ENCODE measurements around the gene IL13.
A peak's percentile ranks its signal among the peaks of the same experiment; 100 is the strongest.

IL13 gene

DNA sequence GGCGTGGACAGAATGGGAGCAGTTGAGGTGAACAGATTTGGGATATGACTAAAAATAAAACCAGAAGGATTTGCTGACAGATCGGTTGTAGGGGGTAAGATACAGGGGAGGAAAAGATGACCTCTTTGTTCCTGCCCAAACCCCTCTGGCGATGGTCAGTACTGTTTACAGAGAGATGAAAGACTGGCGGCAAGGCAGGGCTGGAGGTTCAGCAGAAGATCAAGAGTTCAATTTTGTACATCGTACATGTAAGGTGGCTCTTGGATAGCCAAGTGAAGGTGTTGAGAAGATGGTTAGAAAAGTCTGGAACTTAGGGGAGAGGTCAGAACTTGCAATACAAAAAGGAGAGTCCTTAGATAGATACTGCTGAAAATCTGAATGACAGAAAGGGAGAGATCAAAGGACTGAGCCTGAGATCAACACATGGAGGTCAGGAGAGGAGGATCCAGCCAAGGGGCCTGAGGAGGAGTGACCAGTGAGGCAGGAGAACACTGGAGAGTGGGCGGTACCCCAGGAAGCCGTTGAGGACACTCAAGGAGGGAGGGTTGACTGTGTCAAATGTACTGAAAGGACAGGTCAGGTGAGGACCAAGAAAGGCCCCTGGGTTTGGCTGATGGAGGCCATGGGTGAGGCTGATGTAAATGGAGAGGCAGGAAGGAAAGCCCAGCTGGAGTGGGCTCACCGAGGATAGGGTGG lies 23.0 kb downstream of the IL13 start:
- no peak overlapping the region for H2AFZ ChIP-seq (ENCODE audit: low read length)
- H2BK120ac ChIP-seq (ENCODE audit: low read depth, low read length) = no peak overlapping the region
- H3K36me3 ChIP-seq (replicated peaks in 1 of 2; ENCODE audit: control insufficient read depth in 2 of 2, insufficient read depth in 2 of 2, low read length in 2 of 2) = no peaks in the 10 kb centered on the region
- no peak overlapping the region for H2BK12ac ChIP-seq (ENCODE audit: low read length)
- H3K18ac ChIP-seq (ENCODE audit: low read length) = no peak overlapping the region
- H3K9ac ChIP-seq (ENCODE audit: low read depth, low read length, poor library complexity) = no peak overlapping the region
- no peaks in the 10 kb centered on the region for H3K9me3 ChIP-seq (replicated peaks in 1 of 2; ENCODE audit: control insufficient read depth in 2 of 2, insufficient read depth in 1 of 2, low read depth in 1 of 2, low read length in 2 of 2)
- DNase-seq (ENCODE audit: low spot score) = no peak
- no peak overlapping the region for H4K91ac ChIP-seq (ENCODE audit: low read depth, low read length, poor library complexity)
- no peaks in the 10 kb centered on the region for H3K79me1 ChIP-seq (ENCODE audit: low read depth, low read length)
- no peak overlapping the region for H2AK5ac ChIP-seq (ENCODE audit: low read depth, low read length)
- no peak overlapping the region for H2BK15ac ChIP-seq (ENCODE audit: low read length)
- H3K27ac ChIP-seq (replicated peaks; ENCODE audit: low read length) = no peak overlapping the region
- H4K8ac ChIP-seq (ENCODE audit: low read depth, low read length) = peak overlapping the region; percentile 50
- no CpG with 5 or more reads among the region's 8 CpGs for WGBS, 2 donors (ENCODE audit: extremely low coverage in 2 of 2, insufficient read length in 2 of 2, insufficient replicate concordance in 1 of 2)
- peaks cover 0 to 3% (median 0%) of the 10 kb centered on the region in 3 experiments for H3K27me3 ChIP-seq (ENCODE audit: control insufficient read depth in 3 of 3, insufficient read depth in 3 of 3, low read depth in 1 of 3, low read length in 3 of 3)
- no peak overlapping the region for H3K4me3 ChIP-seq (ENCODE audit: low read length in 2 of 2)
- H3K14ac ChIP-seq (ENCODE audit: low read length) = no peak overlapping the region
- H3K4me1 ChIP-seq (ENCODE audit: control insufficient read depth in 2 of 2, insufficient read depth in 1 of 2, low read depth in 1 of 2, low read length in 2 of 2) = peaks cover 0 to 2% of the 10 kb centered on the region in 2 donors
- H3K23ac ChIP-seq (ENCODE audit: low read depth, low read length, poor library complexity) = peak overlapping the region; percentile 27
- no peak overlapping the region for H3K4ac ChIP-seq (ENCODE audit: low read length)
- H2BK5ac ChIP-seq (ENCODE audit: low read length) = no peak overlapping the region
- no peak overlapping the region for H3K4me2 ChIP-seq (ENCODE audit: insufficient read depth, low read length, poor library complexity, severe bottlenecking)

DNA sequence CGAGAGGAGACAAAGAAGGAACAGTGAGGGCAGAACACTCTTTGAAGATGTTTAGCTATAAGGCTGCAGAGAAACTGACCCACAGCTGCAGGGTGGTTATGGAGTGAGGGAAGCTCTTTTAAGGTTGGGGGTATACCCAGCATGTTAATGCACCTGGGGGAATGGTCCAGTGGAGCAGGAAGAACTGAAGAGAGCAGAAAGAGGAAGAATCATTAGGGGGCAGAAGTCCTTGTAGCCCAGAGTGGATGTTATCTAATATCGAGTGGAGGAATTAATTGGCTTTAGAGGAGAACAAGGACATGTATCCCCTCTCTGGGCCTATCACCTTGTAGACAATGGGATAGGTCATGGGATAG lies 23.5 kb downstream of the IL13 start:
- Histone ChIP-seq H2BK120ac (ENCODE audit: low read depth, low read length) (no peak overlapping the region), H3K36me3 (replicated peaks in 1 of 2; ENCODE audit: control insufficient read depth in 2 of 2, insufficient read depth in 2 of 2, low read length in 2 of 2) (no peaks in the 10 kb centered on the region), H3K27ac (replicated peaks; ENCODE audit: low read length) (no peak overlapping the region), H4K91ac (ENCODE audit: low read depth, low read length, poor library complexity) (no peak overlapping the region), H3K27me3 (ENCODE audit: control insufficient read depth in 3 of 3, insufficient read depth in 3 of 3, low read depth in 1 of 3, low read length in 3 of 3) (no peaks in the 10 kb centered on the region), H3K14ac (ENCODE audit: low read length) (no peak overlapping the region), H2BK15ac (ENCODE audit: low read length) (no peak overlapping the region), H3K9ac (ENCODE audit: low read depth, low read length, poor library complexity) (no peak overlapping the region), H2BK5ac (ENCODE audit: low read length) (no peak overlapping the region), H3K79me1 (ENCODE audit: low read depth, low read length) (no peaks in the 10 kb centered on the region), H3K23ac (ENCODE audit: low read depth, low read length, poor library complexity) (no peak overlapping the region), H3K9me3 (replicated peaks in 1 of 2; ENCODE audit: control insufficient read depth in 2 of 2, insufficient read depth in 1 of 2, low read depth in 1 of 2, low read length in 2 of 2) (no peaks in the 10 kb centered on the region), H4K8ac (ENCODE audit: low read depth, low read length) (no peak overlapping the region), H2AFZ (ENCODE audit: low read length) (no peak overlapping the region), H2BK12ac (ENCODE audit: low read length) (no peak overlapping the region), H3K4me3 (ENCODE audit: low read length in 2 of 2) (no peak overlapping the region), H3K4me2 (ENCODE audit: insufficient read depth, low read length, poor library complexity, severe bottlenecking) (no peak overlapping the region), H3K4ac (ENCODE audit: low read length) (no peak overlapping the region), H3K4me1 (ENCODE audit: control insufficient read depth in 2 of 2, insufficient read depth in 1 of 2, low read depth in 1 of 2, low read length in 2 of 2) (peaks cover 0 to 2% of the 10 kb centered on the region in 2 donors), H2AK5ac (ENCODE audit: low read depth, low read length) (no peak overlapping the region), H3K18ac (ENCODE audit: low read length) (no peak overlapping the region)
- no CpG with 5 or more reads among the region's 2 CpGs for WGBS, 2 donors (ENCODE audit: extremely low coverage in 2 of 2, insufficient read length in 2 of 2, insufficient replicate concordance in 1 of 2)
- DNase-seq (ENCODE audit: low spot score) = no peak

DNA sequence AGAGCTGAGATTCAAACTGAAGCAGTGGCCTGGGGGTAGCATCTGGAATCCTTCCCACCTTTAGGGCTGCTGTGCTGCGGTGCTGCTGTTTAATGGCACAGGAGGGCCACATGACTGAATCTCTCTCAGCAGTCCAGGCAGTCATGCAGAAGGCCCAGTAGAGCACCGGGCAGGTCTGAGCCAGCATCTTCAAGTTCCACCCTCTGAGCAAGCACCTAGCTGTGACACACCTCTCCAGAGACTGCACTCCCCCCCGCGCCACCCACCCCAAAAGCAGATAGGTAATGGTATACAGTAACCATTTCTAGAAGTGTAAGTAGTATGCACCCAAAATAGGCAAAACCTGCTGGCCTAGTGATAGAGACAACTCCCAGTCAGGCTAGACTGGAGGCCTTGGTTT lies 24.0 kb downstream of the IL13 start:
- H2BK120ac ChIP-seq (ENCODE audit: low read depth, low read length) = no peak overlapping the region
- H3K4ac ChIP-seq (ENCODE audit: low read length) = no peak overlapping the region
- whole genome bisulfite sequencing, 2 donors (ENCODE audit: extremely low coverage in 2 of 2, insufficient read length in 2 of 2, insufficient replicate concordance in 1 of 2) = no CpG with 5 or more reads among the region's 4 CpGs
- H3K36me3 ChIP-seq (replicated peaks in 1 of 2; ENCODE audit: control insufficient read depth in 2 of 2, insufficient read depth in 2 of 2, low read length in 2 of 2) = no peaks in the 10 kb centered on the region
- H4K91ac ChIP-seq (ENCODE audit: low read depth, low read length, poor library complexity) = no peak overlapping the region
- H3K79me1 ChIP-seq (ENCODE audit: low read depth, low read length) = no peaks in the 10 kb centered on the region
- no peak for DNase-seq (ENCODE audit: low spot score)
- no peak overlapping the region for H3K14ac ChIP-seq (ENCODE audit: low read length)
- no peak overlapping the region for H2AK5ac ChIP-seq (ENCODE audit: low read depth, low read length)
- H3K9ac ChIP-seq (ENCODE audit: low read depth, low read length, poor library complexity) = no peak overlapping the region
- H4K8ac ChIP-seq (ENCODE audit: low read depth, low read length) = no peak overlapping the region
- H2BK12ac ChIP-seq (ENCODE audit: low read length) = no peak overlapping the region
- no peak overlapping the region for H3K4me2 ChIP-seq (ENCODE audit: insufficient read depth, low read length, poor library complexity, severe bottlenecking)
- H2BK5ac ChIP-seq (ENCODE audit: low read length) = no peak overlapping the region
- no peaks in the 10 kb centered on the region for H3K27me3 ChIP-seq (ENCODE audit: control insufficient read depth in 3 of 3, insufficient read depth in 3 of 3, low read depth in 1 of 3, low read length in 3 of 3)
- peaks cover 0 to 2% of the 10 kb centered on the region in 2 donors for H3K4me1 ChIP-seq (ENCODE audit: control insufficient read depth in 2 of 2, insufficient read depth in 1 of 2, low read depth in 1 of 2, low read length in 2 of 2)
- no peaks in the 10 kb centered on the region for H3K9me3 ChIP-seq (replicated peaks in 1 of 2; ENCODE audit: control insufficient read depth in 2 of 2, insufficient read depth in 1 of 2, low read depth in 1 of 2, low read length in 2 of 2)
- H3K4me3 ChIP-seq (ENCODE audit: low read length in 2 of 2) = no peak overlapping the region
- H3K18ac ChIP-seq (ENCODE audit: low read length) = no peak overlapping the region
- no peak overlapping the region for H3K23ac ChIP-seq (ENCODE audit: low read depth, low read length, poor library complexity)
- H2BK15ac ChIP-seq (ENCODE audit: low read length) = no peak overlapping the region
- H2AFZ ChIP-seq (ENCODE audit: low read length) = no peak overlapping the region
- no peak overlapping the region for H3K27ac ChIP-seq (replicated peaks; ENCODE audit: low read length)

- H2BK15ac ChIP-seq (ENCODE audit: low read length) = no peak overlapping the region
- H3K4ac ChIP-seq (ENCODE audit: low read length) = no peak overlapping the region
- H3K4me1 ChIP-seq (ENCODE audit: control insufficient read depth in 2 of 2, insufficient read depth in 1 of 2, low read depth in 1 of 2, low read length in 2 of 2) = no peaks in the 10 kb centered on the region
- DNase-seq (ENCODE audit: low spot score) = no peak
- no peak overlapping the region for H2BK12ac ChIP-seq (ENCODE audit: low read length)
- no peak overlapping the region for H3K14ac ChIP-seq (ENCODE audit: low read length)
- H4K91ac ChIP-seq (ENCODE audit: low read depth, low read length, poor library complexity) = no peak overlapping the region
- WGBS, 2 donors (ENCODE audit: extremely low coverage in 2 of 2, insufficient read length in 2 of 2, insufficient replicate concordance in 1 of 2) = no CpG with 5 or more reads among the region's 6 CpGs
- H3K23ac ChIP-seq (ENCODE audit: low read depth, low read length, poor library complexity) = no peak overlapping the region
- H3K9ac ChIP-seq (ENCODE audit: low read depth, low read length, poor library complexity) = no peak overlapping the region
- no peak overlapping the region for H3K4me2 ChIP-seq (ENCODE audit: insufficient read depth, low read length, poor library complexity, severe bottlenecking)
- H3K9me3 ChIP-seq (replicated peaks in 1 of 2; ENCODE audit: control insufficient read depth in 2 of 2, insufficient read depth in 1 of 2, low read depth in 1 of 2, low read length in 2 of 2) = no peaks in the 10 kb centered on the region
- no peak overlapping the region for H3K18ac ChIP-seq (ENCODE audit: low read length)
- H2BK120ac ChIP-seq (ENCODE audit: low read depth, low read length) = no peak overlapping the region
- H3K4me3 ChIP-seq (ENCODE audit: low read length in 2 of 2) = no peak overlapping the region
- H4K8ac ChIP-seq (ENCODE audit: low read depth, low read length) = no peak overlapping the region
- no peak overlapping the region for H3K27ac ChIP-seq (replicated peaks; ENCODE audit: low read length)
- no peaks in the 10 kb centered on the region for H3K27me3 ChIP-seq (ENCODE audit: control insufficient read depth in 3 of 3, insufficient read depth in 3 of 3, low read depth in 1 of 3, low read length in 3 of 3)
- H2BK5ac ChIP-seq (ENCODE audit: low read length) = no peak overlapping the region
- no peak overlapping the region for H2AK5ac ChIP-seq (ENCODE audit: low read depth, low read length)
- no peaks in the 10 kb centered on the region for H3K36me3 ChIP-seq (replicated peaks in 1 of 2; ENCODE audit: control insufficient read depth in 2 of 2, insufficient read depth in 2 of 2, low read length in 2 of 2)
- no peaks in the 10 kb centered on the region for H3K79me1 ChIP-seq (ENCODE audit: low read depth, low read length)
- no peak overlapping the region for H2AFZ ChIP-seq (ENCODE audit: low read length)
Observed at GRCh38 chr5:132684491-132684890, 26.5 kb downstream of the IL13 start.
